ENCODE results near the gene LSM7. TPM values are rescaled to one million over a fixed set of nuclear protein-coding genes. Genes with fewer than 3 reads are reported as not detected.

Gene LSM7
- total RNA-seq, 1 donor from 2014 or later: 76.2 TPM

- H3K27ac Mint-ChIP-seq (ENCODE audit: unreplicated experiment): no peak overlapping the region
- H3K4me3 Mint-ChIP-seq (ENCODE audit: unreplicated experiment): no peak overlapping the region
- TF ChIP-seq CTCF (IDR thresholded peaks at IDR 0.05): no peak
- peaks cover 28% of the 10 kb centered on the region for H3K4me1 Mint-ChIP-seq (ENCODE audit: low read depth)
- H3K36me3 Mint-ChIP-seq (ENCODE audit: low read depth): peaks cover 11% of the 10 kb centered on the region
- no peaks in the 10 kb centered on the region for H3K27me3 Mint-ChIP-seq (ENCODE audit: low read depth)
- no peak for DNase-seq (ENCODE audit: low spot score)
- H3K9me3 Mint-ChIP-seq (ENCODE audit: low read depth): no peaks in the 10 kb centered on the region
Observed at GRCh38 chr19:2324220-2324948, 4.0 kb downstream of the LSM7 start.

GRCh38 chr19:2323707-2324106, 4.7 kb downstream of the LSM7 start:
- H3K4me3 Mint-ChIP-seq (ENCODE audit: unreplicated experiment): no peak overlapping the region
- no peaks in the 10 kb centered on the region for H3K9me3 Mint-ChIP-seq (ENCODE audit: low read depth)
- H3K36me3 Mint-ChIP-seq (ENCODE audit: low read depth): peaks cover 11% of the 10 kb centered on the region
- no peak for TF ChIP-seq CTCF (IDR thresholded peaks at IDR 0.05)
- no peaks in the 10 kb centered on the region for H3K27me3 Mint-ChIP-seq (ENCODE audit: low read depth)
- DNase-seq (ENCODE audit: low spot score): no peak
- H3K27ac Mint-ChIP-seq (ENCODE audit: unreplicated experiment): no peak overlapping the region
- H3K4me1 Mint-ChIP-seq (ENCODE audit: low read depth): peaks cover 24% of the 10 kb centered on the region

- H3K36me3 Mint-ChIP-seq (ENCODE audit: low read depth): peaks cover 10% of the 10 kb centered on the region
- H3K9me3 Mint-ChIP-seq (ENCODE audit: low read depth): no peaks in the 10 kb centered on the region
- H3K27ac Mint-ChIP-seq (ENCODE audit: unreplicated experiment): no peak overlapping the region
- no peaks in the 10 kb centered on the region for H3K27me3 Mint-ChIP-seq (ENCODE audit: low read depth)
- TF ChIP-seq CTCF (IDR thresholded peaks at IDR 0.05): no peak
- DNase-seq (ENCODE audit: low spot score): no peak
- H3K4me1 Mint-ChIP-seq (ENCODE audit: low read depth): peaks cover 16% of the 10 kb centered on the region
- no peak overlapping the region for H3K4me3 Mint-ChIP-seq (ENCODE audit: unreplicated experiment)
Observed at GRCh38 chr19:2321565-2322283, 6.7 kb downstream of the LSM7 start.

GRCh38 chr19:2320939-2321338, 7.4 kb downstream of the LSM7 start:
- Mint-ChIP-seq H3K9me3 (ENCODE audit: low read depth) (no peaks in the 10 kb centered on the region), H3K4me1 (ENCODE audit: low read depth) (peaks cover 12% of the 10 kb centered on the region)

More at GRCh38 chr19:2320939-2321338, 7.4 kb downstream of the LSM7 start:
- no peak for DNase-seq (ENCODE audit: low spot score)
- H3K36me3 Mint-ChIP-seq (ENCODE audit: low read depth): peaks cover 8% of the 10 kb centered on the region
- no peak overlapping the region for H3K4me3 Mint-ChIP-seq (ENCODE audit: unreplicated experiment)
- TF ChIP-seq CTCF (IDR thresholded peaks at IDR 0.05): no peak
- no peaks in the 10 kb centered on the region for H3K27me3 Mint-ChIP-seq (ENCODE audit: low read depth)
- H3K27ac Mint-ChIP-seq (ENCODE audit: unreplicated experiment): no peak overlapping the region

Measured in chondrocyte (in vitro differentiated cells).